Gastroesophageal sphincter (tissue), 3 donors: Measurements from ENCODE around the gene C6orf118.

Experiments used
- CTCF ChIP-seq, 4 experiments: fragments of 200-600 bp in 2 of 4; fragments of 450-650 bp in 2 of 4; sonication (generic) in 1 of 4; IDR thresholded peaks; one replicate each; pipeline ENCODE4 v1.5.1; 2017 to 2019; ENCODE audit warnings: antibody characterized with exemption in 4 of 4, mild to moderate bottlenecking in 2 of 4, moderate library complexity in 2 of 4
- POLR2AphosphoS5 ChIP-seq: sonication (generic); formaldehyde crosslinking; IDR thresholded peaks from one replicate; pipeline ENCODE4 v1.6.1; 2017; ENCODE audit warnings: antibody characterized with exemption

- no peak for TF ChIP-seq CTCF (IDR thresholded peaks at IDR 0.05)
- no peak for TF ChIP-seq POLR2AphosphoS5
Measured at GRCh38 chr6:165292657-165293056, 16.7 kb downstream of the C6orf118 start.
